ENCODE measurements around the gene ZXDC. TPM values are rescaled to one million over a fixed set of nuclear protein-coding genes. Genes with fewer than 3 reads are reported as not detected.

The ZXDC gene
- total and polyA plus RNA-seq, 2 experiments from 2014 or later, result 24.1 to 25.0 TPM

- Histone ChIP-seq H3K4me3 (no peak overlapping the region), H3K4me2 (no peak overlapping the region), H3K27me3 (no peaks in the 10 kb centered on the region), H3K79me2 (no peaks in the 10 kb centered on the region), H3K9me2 (replicated peaks; ENCODE audit: insufficient read depth) (no peaks in the 10 kb centered on the region), H2AFZ (no peak overlapping the region), H3K4me1 (ENCODE audit: insufficient read depth) (no peaks in the 10 kb centered on the region), H3K9me3 (ENCODE audit: low read depth) (no peaks in the 10 kb centered on the region), H3K27ac (no peak overlapping the region), H3K36me3 (replicated peaks; ENCODE audit: insufficient read depth, low read depth) (no peaks in the 10 kb centered on the region), H4K20me1 (ENCODE audit: insufficient read depth, poor library complexity, severe bottlenecking) (no peaks in the 10 kb centered on the region)
- WGBS (ENCODE audit: low lambda C conversion rate, missing lambda C conversion rate), result 90% methylated on average over 9 of the region's 9 CpGs
- no peak for TF ChIP-seq CTCF (IDR thresholded peaks at IDR 0.05; ENCODE audit: poor library complexity)
- TF ChIP-seq EZH2phosphoT487 (IDR thresholded peaks at IDR 0.05; ENCODE audit: low read depth, severe bottlenecking, unreplicated experiment), result no peak
- no peak for TF ChIP-seq EZH2 (IDR thresholded peaks at IDR 0.05; ENCODE audit: borderline replicate concordance)
- DNase-seq (ENCODE audit: low spot score), result no peak
Measured at GRCh38 chr3:126507886-126508285, 32.2 kb upstream of the ZXDC start.

- Histone ChIP-seq H3K79me2 (no peaks in the 10 kb centered on the region), H3K4me2 (no peak overlapping the region), H3K4me1 (ENCODE audit: insufficient read depth) (no peaks in the 10 kb centered on the region), H3K36me3 (replicated peaks; ENCODE audit: insufficient read depth, low read depth) (no peaks in the 10 kb centered on the region), H4K20me1 (ENCODE audit: insufficient read depth, poor library complexity, severe bottlenecking) (no peaks in the 10 kb centered on the region), H3K27ac (no peak overlapping the region), H3K27me3 (no peaks in the 10 kb centered on the region), H3K9me3 (ENCODE audit: low read depth) (no peaks in the 10 kb centered on the region), H2AFZ (no peak overlapping the region), H3K9me2 (replicated peaks; ENCODE audit: insufficient read depth) (no peaks in the 10 kb centered on the region), H3K4me3 (no peak overlapping the region)
- 97% methylated on average over 10 of the region's 10 CpGs for WGBS (ENCODE audit: low lambda C conversion rate, missing lambda C conversion rate)
- TF ChIP-seq EZH2 (IDR thresholded peaks at IDR 0.05; ENCODE audit: borderline replicate concordance) (no peak), EZH2phosphoT487 (IDR thresholded peaks at IDR 0.05; ENCODE audit: low read depth, severe bottlenecking, unreplicated experiment) (no peak), CTCF (IDR thresholded peaks at IDR 0.05; ENCODE audit: poor library complexity) (no peak)
- DNase-seq (ENCODE audit: low spot score), result no peak
Measured at GRCh38 chr3:126503701-126504100, 28.0 kb upstream of the ZXDC start.

DNA sequence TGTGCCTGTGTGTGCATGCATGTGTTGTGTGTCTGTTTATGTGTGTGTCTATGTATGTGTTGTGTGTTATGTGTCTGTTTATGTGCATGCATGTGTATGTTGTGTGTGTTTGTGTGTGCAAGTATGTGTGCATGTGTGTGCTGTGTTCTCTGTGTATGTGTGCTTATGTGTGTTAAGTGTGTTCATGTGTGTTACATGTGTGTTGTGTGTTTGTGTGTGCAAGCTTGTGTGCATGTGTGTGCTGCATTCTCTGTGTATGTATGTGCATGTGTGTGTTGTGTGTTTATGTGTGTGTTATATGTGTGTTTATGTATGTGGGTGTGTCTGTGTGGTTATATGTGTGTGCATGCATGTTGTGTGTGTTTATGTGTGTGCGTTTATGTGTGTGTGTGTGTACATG, 27.0 kb upstream of the ZXDC start:
- H3K27ac ChIP-seq, result no peak overlapping the region
- no peaks in the 10 kb centered on the region for H3K27me3 ChIP-seq
- no peak for DNase-seq (ENCODE audit: low spot score)
- H3K36me3 ChIP-seq (replicated peaks; ENCODE audit: insufficient read depth, low read depth), result no peaks in the 10 kb centered on the region
- H3K4me3 ChIP-seq, result no peak overlapping the region
- no peaks in the 10 kb centered on the region for H4K20me1 ChIP-seq (ENCODE audit: insufficient read depth, poor library complexity, severe bottlenecking)
- WGBS (ENCODE audit: low lambda C conversion rate, missing lambda C conversion rate), result 92% methylated on average over 1 of the region's 1 CpG
- H3K9me3 ChIP-seq (ENCODE audit: low read depth), result no peaks in the 10 kb centered on the region
- no peaks in the 10 kb centered on the region for H3K9me2 ChIP-seq (replicated peaks; ENCODE audit: insufficient read depth)
- no peak overlapping the region for H2AFZ ChIP-seq
- TF ChIP-seq EZH2phosphoT487 (IDR thresholded peaks at IDR 0.05; ENCODE audit: low read depth, severe bottlenecking, unreplicated experiment) (no peak), EZH2 (IDR thresholded peaks at IDR 0.05; ENCODE audit: borderline replicate concordance) (no peak), CTCF (IDR thresholded peaks at IDR 0.05; ENCODE audit: poor library complexity) (no peak)
- no peaks in the 10 kb centered on the region for H3K4me1 ChIP-seq (ENCODE audit: insufficient read depth)
- no peaks in the 10 kb centered on the region for H3K79me2 ChIP-seq
- H3K4me2 ChIP-seq, result no peak overlapping the region

GRCh38 chr3:126501736-126502135, 26.0 kb upstream of the ZXDC start:
- WGBS (ENCODE audit: low lambda C conversion rate, missing lambda C conversion rate), result 65% methylated on average over 7 of the region's 7 CpGs

More at GRCh38 chr3:126501736-126502135, 26.0 kb upstream of the ZXDC start:
- H2AFZ ChIP-seq, result no peak overlapping the region
- H3K36me3 ChIP-seq (replicated peaks; ENCODE audit: insufficient read depth, low read depth), result no peaks in the 10 kb centered on the region
- H3K9me3 ChIP-seq (ENCODE audit: low read depth), result no peaks in the 10 kb centered on the region
- no peaks in the 10 kb centered on the region for H3K9me2 ChIP-seq (replicated peaks; ENCODE audit: insufficient read depth)
- H3K4me2 ChIP-seq, result no peak overlapping the region
- no peaks in the 10 kb centered on the region for H3K27me3 ChIP-seq
- H4K20me1 ChIP-seq (ENCODE audit: insufficient read depth, poor library complexity, severe bottlenecking), result no peaks in the 10 kb centered on the region
- no peak overlapping the region for H3K4me3 ChIP-seq
- TF ChIP-seq EZH2 (IDR thresholded peaks at IDR 0.05; ENCODE audit: borderline replicate concordance) (no peak), EZH2phosphoT487 (IDR thresholded peaks at IDR 0.05; ENCODE audit: low read depth, severe bottlenecking, unreplicated experiment) (no peak), CTCF (IDR thresholded peaks at IDR 0.05; ENCODE audit: poor library complexity) (no peak)
- H3K27ac ChIP-seq, result no peak overlapping the region
- no peak for DNase-seq (ENCODE audit: low spot score)
- H3K79me2 ChIP-seq, result no peaks in the 10 kb centered on the region
- H3K4me1 ChIP-seq (ENCODE audit: insufficient read depth), result no peaks in the 10 kb centered on the region
